Upper lobe of left lung (tissue), 4 donors: ENCODE measurements around the gene AKAP10.

Experiments used
- EP300 ChIP-seq, 4 donors: sonication (generic); formaldehyde crosslinking; IDR thresholded peaks; one replicate each; pipeline ENCODE4 v1.5.1; 2017; ENCODE audit warnings: antibody characterized with exemption in 4 of 4, control low read depth in 2 of 4
- POLR2A ChIP-seq, 4 donors: fragments of 450-650 bp; IDR thresholded peaks; one replicate each; pipeline ENCODE4 v1.5.1; 2016 to 2017; ENCODE audit warnings: antibody characterized with exemption in 4 of 4, mild to moderate bottlenecking in 2 of 4
- POLR2AphosphoS5 ChIP-seq, 2 donors: sonication (generic); formaldehyde crosslinking; IDR thresholded peaks; one replicate each; pipeline ENCODE4 v1.5.1; 2017; ENCODE audit warnings: antibody characterized with exemption in 2 of 2
- TF ChIP-seq, protein P1 (sequence below), 6 experiments: fragments of 450-650 bp in 4 of 6; fragments of 200-600 bp in 2 of 6; sonication (generic) in 2 of 6; IDR thresholded peaks; one replicate each; pipeline ENCODE4 v1.5.1; 2016 to 2019; ENCODE audit warnings: antibody characterized with exemption in 6 of 6

GRCh38 chr17:19874256-19874655 is 103.4 kb downstream of the AKAP10 start:
- TF ChIP-seq, protein P1, sequence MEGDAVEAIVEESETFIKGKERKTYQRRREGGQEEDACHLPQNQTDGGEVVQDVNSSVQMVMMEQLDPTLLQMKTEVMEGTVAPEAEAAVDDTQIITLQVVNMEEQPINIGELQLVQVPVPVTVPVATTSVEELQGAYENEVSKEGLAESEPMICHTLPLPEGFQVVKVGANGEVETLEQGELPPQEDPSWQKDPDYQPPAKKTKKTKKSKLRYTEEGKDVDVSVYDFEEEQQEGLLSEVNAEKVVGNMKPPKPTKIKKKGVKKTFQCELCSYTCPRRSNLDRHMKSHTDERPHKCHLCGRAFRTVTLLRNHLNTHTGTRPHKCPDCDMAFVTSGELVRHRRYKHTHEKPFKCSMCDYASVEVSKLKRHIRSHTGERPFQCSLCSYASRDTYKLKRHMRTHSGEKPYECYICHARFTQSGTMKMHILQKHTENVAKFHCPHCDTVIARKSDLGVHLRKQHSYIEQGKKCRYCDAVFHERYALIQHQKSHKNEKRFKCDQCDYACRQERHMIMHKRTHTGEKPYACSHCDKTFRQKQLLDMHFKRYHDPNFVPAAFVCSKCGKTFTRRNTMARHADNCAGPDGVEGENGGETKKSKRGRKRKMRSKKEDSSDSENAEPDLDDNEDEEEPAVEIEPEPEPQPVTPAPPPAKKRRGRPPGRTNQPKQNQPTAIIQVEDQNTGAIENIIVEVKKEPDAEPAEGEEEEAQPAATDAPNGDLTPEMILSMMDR (IDR thresholded peaks at IDR 0.05) = no peak
- TF ChIP-seq EP300 (IDR thresholded peaks at IDR 0.05) (no peak), POLR2A (IDR thresholded peaks at IDR 0.05) (no peak), POLR2AphosphoS5 (IDR thresholded peaks at IDR 0.05) (no peak)
